Fibroblast of mammary gland (primary cell): Measurements from ENCODE around the gene RBM12.

Experiments used
- DNase-seq: peaks from one replicate; pipeline ENCODE4 v3.0.0-alpha.2; 2010; ENCODE audit warnings: low read depth
- H3K4me3 ChIP-seq: 2 replicates; pipeline ENCODE4 v1.5.1; 2011; ENCODE audit warnings: low read depth, mild to moderate bottlenecking, low read length, moderate library complexity; ENCODE audit not compliant: control insufficient read depth
- TF ChIP-seq, protein P1 (sequence below): conservative IDR thresholded peaks from 2 replicates; pipeline ENCODE4 v1.5.1; 2011; ENCODE audit warnings: low read depth, low read length, inconsistent platforms; ENCODE audit not compliant: control insufficient read depth, insufficient read depth

The RBM12 gene

GRCh38 chr20:35643045-35643444, 21.7 kb downstream of the RBM12 start:
- DNase-seq = no peak
- no peak overlapping the region for H3K4me3 ChIP-seq
- TF ChIP-seq, protein P1, sequence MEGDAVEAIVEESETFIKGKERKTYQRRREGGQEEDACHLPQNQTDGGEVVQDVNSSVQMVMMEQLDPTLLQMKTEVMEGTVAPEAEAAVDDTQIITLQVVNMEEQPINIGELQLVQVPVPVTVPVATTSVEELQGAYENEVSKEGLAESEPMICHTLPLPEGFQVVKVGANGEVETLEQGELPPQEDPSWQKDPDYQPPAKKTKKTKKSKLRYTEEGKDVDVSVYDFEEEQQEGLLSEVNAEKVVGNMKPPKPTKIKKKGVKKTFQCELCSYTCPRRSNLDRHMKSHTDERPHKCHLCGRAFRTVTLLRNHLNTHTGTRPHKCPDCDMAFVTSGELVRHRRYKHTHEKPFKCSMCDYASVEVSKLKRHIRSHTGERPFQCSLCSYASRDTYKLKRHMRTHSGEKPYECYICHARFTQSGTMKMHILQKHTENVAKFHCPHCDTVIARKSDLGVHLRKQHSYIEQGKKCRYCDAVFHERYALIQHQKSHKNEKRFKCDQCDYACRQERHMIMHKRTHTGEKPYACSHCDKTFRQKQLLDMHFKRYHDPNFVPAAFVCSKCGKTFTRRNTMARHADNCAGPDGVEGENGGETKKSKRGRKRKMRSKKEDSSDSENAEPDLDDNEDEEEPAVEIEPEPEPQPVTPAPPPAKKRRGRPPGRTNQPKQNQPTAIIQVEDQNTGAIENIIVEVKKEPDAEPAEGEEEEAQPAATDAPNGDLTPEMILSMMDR = no peak

DNA sequence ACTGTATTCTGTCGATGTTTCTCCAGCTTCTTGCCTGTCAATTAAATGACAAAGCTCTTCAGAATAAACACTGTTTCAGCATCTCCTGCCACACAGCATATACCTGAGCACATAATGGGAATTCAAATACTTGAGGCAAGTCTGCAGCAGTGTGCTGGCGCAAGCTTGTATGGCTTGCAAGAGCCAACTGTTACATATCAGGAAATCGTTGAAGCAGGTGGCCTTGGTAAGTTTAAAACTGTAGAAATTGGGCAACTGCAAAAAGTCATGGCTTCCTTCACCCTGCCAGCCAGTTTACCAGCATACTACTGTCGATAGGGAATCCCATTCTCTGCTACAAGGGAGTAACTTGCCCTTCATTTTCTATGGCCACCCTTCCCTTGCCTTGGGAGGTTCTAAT, 23.0 kb downstream of the RBM12 start:
- no peak for DNase-seq
- no peak overlapping the region for H3K4me3 ChIP-seq
- TF ChIP-seq, protein P1 = no peak

DNA sequence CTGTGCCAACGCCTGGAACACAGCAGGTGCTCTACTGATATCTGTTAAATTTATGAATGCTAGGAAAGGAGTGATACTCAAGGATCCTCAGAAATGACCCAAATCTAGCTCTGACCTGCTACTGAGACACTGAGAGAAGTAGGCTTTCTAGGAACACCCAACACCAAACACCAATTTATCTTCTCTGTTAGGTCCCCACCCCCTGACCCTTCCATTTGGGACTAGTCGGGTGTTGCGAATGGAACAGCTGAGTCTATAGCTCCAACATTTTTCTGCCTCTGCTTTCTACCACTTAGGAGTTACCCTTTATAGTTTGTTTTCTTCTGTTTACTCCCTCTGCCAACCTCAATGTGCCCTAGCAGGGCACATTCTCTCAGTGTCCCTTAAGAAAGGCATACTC, 24.0 kb downstream of the RBM12 start:
- TF ChIP-seq, protein P1 = no peak
- no peak overlapping the region for H3K4me3 ChIP-seq
- DNase-seq = no peak

DNA sequence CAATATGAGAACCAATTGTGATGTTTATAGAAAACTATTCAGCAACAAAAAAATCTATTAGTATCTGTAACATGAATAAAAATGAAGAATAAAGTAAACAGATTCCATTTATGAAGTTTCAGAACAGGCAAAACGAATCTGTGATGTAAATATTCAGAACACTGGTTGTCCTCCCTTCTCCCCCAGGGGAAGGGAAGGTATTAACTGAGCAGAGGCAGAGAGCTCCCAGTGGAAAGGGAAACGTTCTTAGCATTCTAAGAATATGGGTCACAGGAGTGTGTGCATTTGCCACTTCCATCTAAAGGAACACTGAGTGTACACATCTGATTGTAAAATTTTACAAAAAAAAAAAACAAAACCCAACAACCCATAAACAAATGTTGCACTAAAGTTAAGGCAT, 25.9 kb downstream of the RBM12 start:
- DNase-seq = no peak
- H3K4me3 ChIP-seq = no peak overlapping the region
- TF ChIP-seq, protein P1 = no peak

- TF ChIP-seq, protein P1 = no peak
- no peak overlapping the region for H3K4me3 ChIP-seq
- no peak for DNase-seq
Observed at GRCh38 chr20:35637276-35637675, 27.4 kb downstream of the RBM12 start.

DNA sequence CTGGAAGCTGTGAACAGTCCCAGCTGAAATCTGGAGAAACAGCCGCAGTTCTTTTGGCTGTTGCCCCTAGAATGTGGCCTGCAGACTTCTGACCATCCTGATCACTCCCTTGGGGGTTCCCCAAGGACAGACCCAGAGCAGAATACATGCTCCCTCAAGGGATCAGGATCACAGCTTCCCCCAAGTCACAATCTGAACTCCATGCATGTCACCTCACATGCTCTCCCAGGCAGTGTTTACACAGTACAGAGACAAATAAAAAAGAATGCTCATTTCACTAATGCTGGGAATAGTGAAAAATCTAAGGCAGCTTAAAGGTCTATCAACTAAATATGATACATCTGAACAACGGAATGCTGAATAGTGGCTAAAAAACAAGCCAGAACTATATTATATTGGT, 28.6 kb downstream of the RBM12 start:
- TF ChIP-seq, protein P1 = no peak
- no peak for DNase-seq
- no peak overlapping the region for H3K4me3 ChIP-seq

GRCh38 chr20:35635652-35636051, 29.0 kb downstream of the RBM12 start:
- no peak for DNase-seq
- TF ChIP-seq, protein P1 = no peak
- H3K4me3 ChIP-seq = no peak overlapping the region
